Measurements from ENCODE around the gene DCAF4.
"Not testable (repeated sequence)": the region's sequence is repeated elsewhere in the genome, so short reads cannot be mapped to it uniquely, and the experiment has no call there.

Gene DCAF4

DNA sequence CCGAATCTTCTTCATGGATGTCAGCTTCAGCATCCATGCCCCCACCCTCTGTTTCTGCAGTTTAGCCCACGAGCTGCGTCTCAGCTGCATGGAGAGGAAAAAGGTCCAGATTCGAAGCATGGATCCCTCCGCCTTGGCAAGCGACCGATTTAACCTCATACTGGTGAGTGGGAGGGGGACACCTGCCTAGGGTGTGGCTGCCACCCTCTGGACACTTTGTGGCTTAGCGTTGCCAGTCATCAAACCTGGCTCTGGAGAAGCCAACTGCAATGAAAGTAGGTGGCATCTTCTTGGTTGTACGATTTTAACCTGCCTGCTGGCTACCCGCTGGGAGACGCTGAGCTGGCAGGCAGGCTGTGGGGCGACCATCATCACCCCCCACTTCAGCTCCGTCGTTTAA, 16.7 kb downstream of the DCAF4 start:
- H3K9me3 ChIP-seq (replicated peaks; ENCODE audit: low read length) = no peaks in the 10 kb centered on the region
- no peaks in the 10 kb centered on the region for H3K27me3 ChIP-seq (ENCODE audit: control insufficient read depth, insufficient read depth, low read length)
- no peak overlapping the region for H3K4me3 ChIP-seq (ENCODE audit: low read length)
- no peak overlapping the region for H3K4me2 ChIP-seq (ENCODE audit: low read length)
- H3K36me3 ChIP-seq (ENCODE audit: insufficient read depth, low read length) = peaks cover 61% of the 10 kb centered on the region
- H3K4me1 ChIP-seq (ENCODE audit: control insufficient read depth, insufficient read depth, low read length) = no peaks in the 10 kb centered on the region
- H3K9ac ChIP-seq (ENCODE audit: low read depth, low read length) = no peak overlapping the region

DNA sequence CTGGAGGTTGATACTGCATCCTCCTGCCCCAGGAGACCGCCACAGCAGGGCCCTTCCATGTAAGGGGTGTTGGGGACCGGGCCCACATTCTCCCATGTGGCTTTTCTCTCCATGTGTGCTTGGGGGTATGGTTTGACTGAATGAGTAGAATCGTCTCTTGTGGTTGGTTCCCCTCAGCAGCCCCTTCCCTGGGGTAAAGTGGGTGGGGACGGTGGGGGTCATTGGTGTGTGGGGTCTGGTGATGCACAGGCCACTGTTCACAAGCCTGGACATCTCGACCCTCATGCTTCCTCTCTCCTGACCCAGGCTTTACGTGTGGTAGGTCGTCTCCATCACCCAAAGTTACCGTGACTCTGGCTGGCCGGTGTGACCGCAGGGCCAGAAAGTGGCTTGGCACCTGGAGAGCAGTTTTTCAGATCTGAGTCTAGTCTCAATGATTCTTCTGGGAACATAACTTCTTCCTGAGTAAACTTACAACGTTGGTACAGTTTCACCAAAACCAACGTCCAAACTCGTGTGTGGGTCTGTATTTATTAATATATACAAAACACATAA, 17.7 kb downstream of the DCAF4 start:
- peaks cover 55% of the 10 kb centered on the region for H3K36me3 ChIP-seq (ENCODE audit: insufficient read depth, low read length)
- no peaks in the 10 kb centered on the region for H3K27me3 ChIP-seq (ENCODE audit: control insufficient read depth, insufficient read depth, low read length)
- no peaks in the 10 kb centered on the region for H3K9me3 ChIP-seq (replicated peaks; ENCODE audit: low read length)
- H3K4me3 ChIP-seq (ENCODE audit: low read length) = no peak overlapping the region
- no peak overlapping the region for H3K4me2 ChIP-seq (ENCODE audit: low read length)
- no peak overlapping the region for H3K9ac ChIP-seq (ENCODE audit: low read depth, low read length)
- H3K4me1 ChIP-seq (ENCODE audit: control insufficient read depth, insufficient read depth, low read length) = no peaks in the 10 kb centered on the region

DNA sequence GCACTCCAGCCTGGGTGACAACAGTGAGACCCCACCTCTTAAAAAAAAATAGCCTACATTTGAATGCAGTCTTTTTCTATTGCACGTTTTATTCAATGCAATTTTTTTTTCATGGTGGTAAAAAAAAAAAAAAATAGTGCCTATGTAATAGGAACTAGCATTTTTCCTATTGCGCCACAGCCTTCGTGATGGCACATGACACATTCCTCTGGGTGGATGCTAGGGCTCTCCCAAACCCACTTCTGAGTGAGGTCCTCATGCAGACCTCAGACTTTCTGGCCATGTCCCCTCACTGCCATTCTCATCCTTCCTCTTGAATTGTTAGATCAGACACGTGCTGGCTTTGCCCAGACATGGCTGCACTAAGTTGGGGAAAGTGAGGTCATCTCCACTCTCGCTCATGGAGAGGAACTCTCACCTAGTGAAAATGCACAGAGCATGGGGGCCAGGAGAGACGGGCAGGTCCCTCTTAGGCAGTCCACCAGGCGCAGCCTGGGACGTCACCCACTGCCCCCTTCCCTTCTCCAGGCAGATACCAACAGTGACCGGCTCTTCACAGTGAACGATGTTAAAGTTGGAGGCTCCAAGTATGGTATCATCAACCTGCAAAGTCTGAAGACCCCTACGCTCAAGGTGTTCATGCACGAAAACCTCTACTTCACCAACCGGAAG, 19.2 kb downstream of the DCAF4 start:
- H3K36me3 ChIP-seq (ENCODE audit: insufficient read depth, low read length) = peaks cover 42% of the 10 kb centered on the region
- H3K27me3 ChIP-seq (ENCODE audit: control insufficient read depth, insufficient read depth, low read length) = no peaks in the 10 kb centered on the region
- H3K9me3 ChIP-seq (replicated peaks; ENCODE audit: low read length) = no peaks in the 10 kb centered on the region
- H3K9ac ChIP-seq (ENCODE audit: low read depth, low read length) = no peak overlapping the region
- no peak overlapping the region for H3K4me2 ChIP-seq (ENCODE audit: low read length)
- no peak overlapping the region for H3K4me3 ChIP-seq (ENCODE audit: low read length)
- no peaks in the 10 kb centered on the region for H3K4me1 ChIP-seq (ENCODE audit: control insufficient read depth, insufficient read depth, low read length)

- Histone ChIP-seq H3K4me1 (ENCODE audit: control insufficient read depth, insufficient read depth, low read length) (no peaks in the 10 kb centered on the region), H3K4me3 (ENCODE audit: low read length) (no peak overlapping the region), H3K4me2 (ENCODE audit: low read length) (no peak overlapping the region), H3K9ac (ENCODE audit: low read depth, low read length) (no peak overlapping the region), H3K27me3 (ENCODE audit: control insufficient read depth, insufficient read depth, low read length) (no peaks in the 10 kb centered on the region), H3K9me3 (replicated peaks; ENCODE audit: low read length) (no peaks in the 10 kb centered on the region), H3K36me3 (ENCODE audit: insufficient read depth, low read length) (peaks cover 38% of the 10 kb centered on the region)
Observed at GRCh38 chr14:72946491-72946890, 20.2 kb downstream of the DCAF4 start.

- H3K27me3 ChIP-seq (ENCODE audit: control insufficient read depth, insufficient read depth, low read length) = no peaks in the 10 kb centered on the region
- peaks cover 33% of the 10 kb centered on the region for H3K36me3 ChIP-seq (ENCODE audit: insufficient read depth, low read length)
- H3K9ac ChIP-seq (ENCODE audit: low read depth, low read length) = no peak overlapping the region
- H3K4me2 ChIP-seq (ENCODE audit: low read length) = no peak overlapping the region
- no peaks in the 10 kb centered on the region for H3K4me1 ChIP-seq (ENCODE audit: control insufficient read depth, insufficient read depth, low read length)
- H3K9me3 ChIP-seq (replicated peaks; ENCODE audit: low read length) = no peaks in the 10 kb centered on the region
- H3K4me3 ChIP-seq (ENCODE audit: low read length) = no peak overlapping the region
Observed at GRCh38 chr14:72947366-72948160, 21.3 kb downstream of the DCAF4 start.

DNA sequence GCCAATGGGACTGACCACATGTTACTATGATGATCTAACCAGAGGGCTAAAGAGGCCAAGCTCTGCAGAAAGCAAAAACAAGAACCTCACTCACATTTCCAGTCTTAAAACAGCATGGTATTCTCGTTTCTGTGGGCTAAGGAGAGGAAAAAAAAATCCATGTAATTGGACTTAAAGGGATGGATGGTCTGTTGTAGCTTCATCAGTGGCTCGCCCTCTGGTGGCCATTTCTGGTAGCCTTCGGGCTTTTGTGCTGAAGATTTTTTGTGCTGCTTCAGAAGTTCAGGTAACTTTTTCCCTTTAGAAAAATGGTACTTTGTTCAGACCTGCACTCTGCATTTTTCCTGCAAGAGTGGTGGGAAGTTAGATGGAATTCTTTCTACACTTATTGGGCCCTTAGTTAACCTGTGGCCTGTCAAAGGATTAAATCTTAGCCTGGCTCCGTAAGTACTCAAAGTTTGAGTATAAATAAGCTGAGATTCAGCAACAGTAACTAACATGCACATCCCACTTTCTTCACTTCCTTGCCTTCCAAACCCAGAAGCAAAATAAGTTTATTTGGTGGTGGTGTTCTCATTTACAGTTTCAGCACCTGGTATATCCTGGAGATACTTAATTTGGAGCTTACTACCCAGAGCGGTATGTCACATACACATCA, 22.3 kb downstream of the DCAF4 start:
- peaks cover 23% of the 10 kb centered on the region for H3K36me3 ChIP-seq (ENCODE audit: insufficient read depth, low read length)
- H3K4me2 ChIP-seq (ENCODE audit: low read length) = no peak overlapping the region
- H3K4me1 ChIP-seq (ENCODE audit: control insufficient read depth, insufficient read depth, low read length) = no peaks in the 10 kb centered on the region
- no peak overlapping the region for H3K4me3 ChIP-seq (ENCODE audit: low read length)
- H3K27me3 ChIP-seq (ENCODE audit: control insufficient read depth, insufficient read depth, low read length) = no peaks in the 10 kb centered on the region
- H3K9ac ChIP-seq (ENCODE audit: low read depth, low read length) = no peak overlapping the region
- no peaks in the 10 kb centered on the region for H3K9me3 ChIP-seq (replicated peaks; ENCODE audit: low read length)

- Histone ChIP-seq H3K4me2 (ENCODE audit: low read length) (no peak overlapping the region), H3K9ac (ENCODE audit: low read depth, low read length) (no peak overlapping the region), H3K9me3 (replicated peaks; ENCODE audit: low read length) (no peaks in the 10 kb centered on the region), H3K4me3 (ENCODE audit: low read length) (no peak overlapping the region), H3K36me3 (ENCODE audit: insufficient read depth, low read length) (peaks cover 27% of the 10 kb centered on the region), H3K4me1 (ENCODE audit: control insufficient read depth, insufficient read depth, low read length) (no peaks in the 10 kb centered on the region), H3K27me3 (ENCODE audit: control insufficient read depth, insufficient read depth, low read length) (no peaks in the 10 kb centered on the region)
Observed at GRCh38 chr14:72952171-72952570, 25.9 kb downstream of the DCAF4 start.

DNA sequence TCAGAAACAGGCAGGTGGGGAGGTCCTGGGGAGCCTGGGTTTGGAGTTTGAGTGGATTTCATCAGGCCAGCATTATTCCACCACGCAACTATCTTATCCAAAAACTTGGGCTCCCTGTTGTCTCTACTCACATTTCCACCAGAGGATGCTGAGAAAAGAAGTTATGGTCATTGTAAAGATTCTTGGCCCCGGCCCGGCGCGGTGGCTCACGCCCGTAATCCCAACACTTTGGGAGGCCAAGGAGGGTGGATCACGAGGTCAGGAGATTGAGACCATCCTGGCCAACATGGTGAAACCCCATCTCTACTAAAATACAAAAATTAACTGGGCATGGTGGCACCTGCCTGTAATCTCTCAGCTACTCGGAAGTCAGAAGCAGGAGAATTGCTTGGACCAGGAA, 30.5 kb downstream of the DCAF4 start:
- H3K36me3 ChIP-seq (ENCODE audit: insufficient read depth, low read length) = peaks cover 48% of the 10 kb centered on the region
- not testable (repeated sequence) for H3K4me2 ChIP-seq (ENCODE audit: low read length); H3K4me1 ChIP-seq (ENCODE audit: control insufficient read depth, insufficient read depth, low read length); H3K4me3 ChIP-seq (ENCODE audit: low read length); H3K9me3 ChIP-seq (replicated peaks; ENCODE audit: low read length); H3K9ac ChIP-seq (ENCODE audit: low read depth, low read length); H3K27me3 ChIP-seq (ENCODE audit: control insufficient read depth, insufficient read depth, low read length)

- H3K4me3 ChIP-seq (ENCODE audit: low read length) = no peak overlapping the region
- no peak overlapping the region for H3K9ac ChIP-seq (ENCODE audit: low read depth, low read length)
- peaks cover 6% of the 10 kb centered on the region for H3K4me1 ChIP-seq (ENCODE audit: control insufficient read depth, insufficient read depth, low read length)
- no peak overlapping the region for H3K4me2 ChIP-seq (ENCODE audit: low read length)
- no peaks in the 10 kb centered on the region for H3K9me3 ChIP-seq (replicated peaks; ENCODE audit: low read length)
- no peaks in the 10 kb centered on the region for H3K27me3 ChIP-seq (ENCODE audit: control insufficient read depth, insufficient read depth, low read length)
- H3K36me3 ChIP-seq (ENCODE audit: insufficient read depth, low read length) = peaks cover 52% of the 10 kb centered on the region
Observed at GRCh38 chr14:72957213-72957612, 30.9 kb downstream of the DCAF4 start.

DNA sequence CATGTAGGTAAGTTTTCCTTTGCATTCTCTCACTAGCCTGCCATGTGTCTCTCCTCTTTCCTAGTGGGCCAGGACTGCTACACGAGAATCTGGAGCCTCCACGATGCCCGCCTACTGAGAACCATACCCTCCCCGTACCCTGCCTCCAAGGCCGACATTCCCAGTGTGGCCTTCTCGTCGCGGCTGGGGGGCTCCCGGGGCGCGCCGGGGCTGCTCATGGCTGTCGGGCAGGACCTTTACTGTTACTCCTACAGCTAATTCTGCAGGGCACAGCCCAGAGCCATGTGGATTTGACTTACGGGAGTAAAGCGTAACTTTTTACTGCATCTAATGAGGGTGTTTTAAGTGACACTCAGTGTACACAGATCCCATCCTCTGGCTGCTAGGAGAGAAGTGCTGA, 32.3 kb downstream of the DCAF4 start:
- no peak overlapping the region for H3K4me2 ChIP-seq (ENCODE audit: low read length)
- H3K36me3 ChIP-seq (ENCODE audit: insufficient read depth, low read length) = peaks cover 52% of the 10 kb centered on the region
- peaks cover 7% of the 10 kb centered on the region for H3K4me1 ChIP-seq (ENCODE audit: control insufficient read depth, insufficient read depth, low read length)

DNA sequence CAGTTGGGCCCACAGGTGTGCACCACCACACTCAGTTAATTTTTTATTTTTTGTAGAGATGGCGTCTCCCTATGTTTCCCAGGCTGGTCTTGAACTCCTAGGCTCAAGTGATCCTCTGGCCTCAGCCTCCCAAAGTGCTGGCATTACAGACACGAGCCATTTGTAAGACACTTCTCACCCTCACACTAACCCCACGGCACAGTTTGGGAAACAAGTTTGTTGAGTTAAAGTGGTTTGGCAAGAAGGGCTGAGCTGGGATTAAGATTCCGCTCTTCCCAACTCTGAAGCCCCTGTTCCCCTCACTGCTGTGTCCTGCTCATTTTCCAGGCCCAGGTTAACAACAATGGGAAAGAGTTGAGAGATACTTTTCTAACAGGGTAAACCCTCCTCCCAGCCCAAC, 34.8 kb downstream of the DCAF4 start:
- H3K36me3 ChIP-seq (ENCODE audit: insufficient read depth, low read length) = peaks cover 41% of the 10 kb centered on the region
- not testable (repeated sequence) for H3K4me2 ChIP-seq (ENCODE audit: low read length); H3K27me3 ChIP-seq (ENCODE audit: control insufficient read depth, insufficient read depth, low read length); H3K9me3 ChIP-seq (replicated peaks; ENCODE audit: low read length); H3K9ac ChIP-seq (ENCODE audit: low read depth, low read length); H3K4me3 ChIP-seq (ENCODE audit: low read length)
- peaks cover 14% of the 10 kb centered on the region for H3K4me1 ChIP-seq (ENCODE audit: control insufficient read depth, insufficient read depth, low read length)

More for the DNA sequence above, 32.3 kb downstream of the DCAF4 start:
- H3K27me3 ChIP-seq (ENCODE audit: control insufficient read depth, insufficient read depth, low read length) = no peaks in the 10 kb centered on the region
- no peaks in the 10 kb centered on the region for H3K9me3 ChIP-seq (replicated peaks; ENCODE audit: low read length)
- H3K9ac ChIP-seq (ENCODE audit: low read depth, low read length) = no peak overlapping the region
- H3K4me3 ChIP-seq (ENCODE audit: low read length) = no peak overlapping the region

Data from skeletal muscle satellite cell (primary cell).